OCI-LY7 (cell line): ENCODE measurements around the gene HIVEP3. TPM values are rescaled to one million over a fixed set of nuclear protein-coding genes. Genes with fewer than 3 reads are reported as not detected.

Source experiments
- BruUV-seq: library from RNA; stranded (reverse); fragments of 400-500 nt; replicated peaks from 2 replicates; lab custom pipeline; 2021; lab: Mats Ljungman, UMichigan
- CTCF ChIA-PET: fragments of 300-600 bp; sonication (Branson Sonifier 250); formaldehyde crosslinking; loops from one replicate; lab custom pipeline; 2022; ENCODE audit warnings: antibody characterized with exemption; ENCODE audit not compliant: unreplicated experiment; lab: Charles Lee
- POLR2A ChIA-PET: fragments of 300-600 bp; sonication (Branson Sonifier 250); formaldehyde crosslinking; loops from one replicate; lab custom pipeline; 2022; ENCODE audit warnings: antibody characterized with exemption; lab: Charles Lee
- DNase-seq: peaks from one replicate; pipeline ENCODE4 v3.0.0-alpha.2; 2015; ENCODE audit warnings: low spot score
- H2AFZ ChIP-seq: fragments of 200-600 bp; sonication (generic), shearing (Covaris generic); 2 replicates; pipeline ENCODE4 v1.6.1; 2014; ENCODE audit warnings: mild to moderate bottlenecking, antibody characterized with exemption, low read length, moderate library complexity
- H3K27ac ChIP-seq: fragments of 200-600 bp; sonication (generic); 2 replicates; pipeline ENCODE4 v1.5.1; 2014; ENCODE audit warnings: mixed run types, low read depth, mild to moderate bottlenecking, moderate library complexity, low read length, inconsistent platforms; ENCODE audit not compliant: poor library complexity, severe bottlenecking
- H3K36me3 ChIP-seq: fragments of 200-600 bp; sonication (generic); 2 replicates; pipeline ENCODE4 v1.6.1; 2014; ENCODE audit warnings: mild to moderate bottlenecking, antibody characterized with exemption, low read length, moderate library complexity, mixed read lengths; ENCODE audit not compliant: insufficient read depth
- H3K4me1 ChIP-seq: fragments of 200-600 bp; sonication (generic); 2 replicates; pipeline ENCODE4 v1.5.1; 2014; ENCODE audit warnings: mild to moderate bottlenecking, low read length; ENCODE audit not compliant: insufficient read depth, poor library complexity, severe bottlenecking
- H3K4me2 ChIP-seq: fragments of 200-600 bp; sonication (generic); 2 replicates; pipeline ENCODE4 v1.6.1; 2014; ENCODE audit warnings: mild to moderate bottlenecking, low read length
- H3K4me3 ChIP-seq: fragments of 200-600 bp; sonication (generic); 2 replicates; pipeline ENCODE4 v1.5.1; 2014; ENCODE audit warnings: mild to moderate bottlenecking, low read depth, low read length; ENCODE audit not compliant: poor library complexity, severe bottlenecking
- H3K79me2 ChIP-seq: fragments of 200-600 bp; sonication (generic); 2 replicates; pipeline ENCODE4 v1.6.1; 2016; ENCODE audit warnings: low read depth, mild to moderate bottlenecking, low read length, moderate library complexity, mixed read lengths; ENCODE audit not compliant: insufficient read depth
- H3K9me2 ChIP-seq: fragments of 200-600 bp; sonication (generic); 2 replicates; pipeline ENCODE4 v1.6.1; 2016; ENCODE audit warnings: mild to moderate bottlenecking, low read length, mixed read lengths; ENCODE audit not compliant: insufficient read depth
- H3K9me3 ChIP-seq: fragments of 200-600 bp; sonication (generic); 2 replicates; pipeline ENCODE4 v1.6.1; 2014; ENCODE audit warnings: mild to moderate bottlenecking, mixed run types, low read length, mixed read lengths
- H4K20me1 ChIP-seq: fragments of 200-600 bp; sonication (generic); 2 replicates; pipeline ENCODE4 v1.6.1; 2014; ENCODE audit warnings: mild to moderate bottlenecking, antibody characterized with exemption, low read length, moderate library complexity, mixed read lengths; ENCODE audit not compliant: insufficient read depth
- CTCF ChIP-seq: fragments of 200-600 bp; sonication (generic); conservative IDR thresholded peaks from 2 replicates; pipeline ENCODE4 v1.5.1; 2014; ENCODE audit warnings: mild to moderate bottlenecking, antibody characterized with exemption, low read length, moderate library complexity, mixed read lengths
- EZH2phosphoT487 ChIP-seq: fragments of 200-600 bp; sonication (generic); IDR thresholded peaks from 2 replicates; pipeline ENCODE4 v1.6.1; 2018; ENCODE audit warnings: low read depth, borderline replicate concordance, mild to moderate bottlenecking, mixed run types, antibody characterized with exemption, low read length, moderate library complexity, mixed read lengths
- intact Hi-C: fragments of 100-400 bp; cut with micrococcal nuclease; formaldehyde crosslinking; loops from one replicate; pipeline ENCODE4 v1.10.0; 2022; ENCODE audit not compliant: unreplicated experiment
- total RNA-seq, 2 experiments: library from RNA; depleted of rRNA in 1 of 2; stranded (reverse); fragments of >200 nt in 1 of 2; shearing (Covaris generic) in 1 of 2; gene quantifications; 2 replicates each; pipeline ENCODE4 v1.2.3, GENCODE V29; 2014 to 2022

The HIVEP3 gene
- total RNA-seq, 2 experiments from 2014 or later: 0.53 to 0.60 TPM

GRCh38 chr1:41539418-41539805, 379.3 kb downstream of the HIVEP3 start:
- ChIA-PET CTCF (no interaction called here), POLR2A (no interaction called here)

GRCh38 chr1:41538741-41539417, 379.8 kb downstream of the HIVEP3 start:
- no peak for TF ChIP-seq EZH2phosphoT487
- no peak for TF ChIP-seq CTCF
- Histone ChIP-seq H3K79me2 (no peaks in the 10 kb centered on the region), H3K4me3 (no peak overlapping the region), H3K36me3 (no peaks in the 10 kb centered on the region), H4K20me1 (no peaks in the 10 kb centered on the region), H3K9me3 (no peaks in the 10 kb centered on the region), H3K4me2 (no peak overlapping the region), H3K4me1 (peaks cover 16% of the 10 kb centered on the region), H3K27ac (no peak overlapping the region), H3K9me2 (no peaks in the 10 kb centered on the region), H2AFZ (no peak overlapping the region)
- intact Hi-C loops: no loop called here
- ChIA-PET CTCF (no interaction called here), POLR2A (no interaction called here)
- DNase-seq: no peak
- BruUV-seq: no TSS peak

More at GRCh38 chr1:41539418-41539805, 379.3 kb downstream of the HIVEP3 start:
- Histone ChIP-seq H4K20me1 (no peaks in the 10 kb centered on the region), H3K36me3 (no peaks in the 10 kb centered on the region), H3K4me2 (no peak overlapping the region), H3K9me3 (no peaks in the 10 kb centered on the region), H3K79me2 (no peaks in the 10 kb centered on the region), H3K27ac (no peak overlapping the region), H2AFZ (no peak overlapping the region), H3K4me3 (no peak overlapping the region), H3K4me1 (peaks cover 16% of the 10 kb centered on the region), H3K9me2 (no peaks in the 10 kb centered on the region)
- TF ChIP-seq CTCF (no peak), EZH2phosphoT487 (no peak)
- BruUV-seq: no TSS peak
- intact Hi-C loops: no loop called here
- DNase-seq: no peak

- H3K4me1 ChIP-seq: peaks cover 16% of the 10 kb centered on the region
- TF ChIP-seq EZH2phosphoT487 (no peak), CTCF (no peak)
- no peak for DNase-seq
- H3K79me2 ChIP-seq: no peaks in the 10 kb centered on the region
- H4K20me1 ChIP-seq: no peaks in the 10 kb centered on the region
- H3K36me3 ChIP-seq: no peaks in the 10 kb centered on the region
- H3K9me3 ChIP-seq: no peaks in the 10 kb centered on the region
- no TSS peak for BruUV-seq
- no peak overlapping the region for H3K4me3 ChIP-seq
- intact Hi-C loops: no loop called here
- POLR2A ChIA-PET: no interaction called here
- H3K9me2 ChIP-seq: no peaks in the 10 kb centered on the region
- CTCF ChIA-PET: no interaction called here
- 0 out of 2 replicates have a peak overlapping the region, but pooled peaks have one; percentile 41 for H2AFZ ChIP-seq
- no peak overlapping the region for H3K27ac ChIP-seq
- peak overlapping the region; percentile 80 for H3K4me2 ChIP-seq
Observed at GRCh38 chr1:41537788-41538351, 380.9 kb downstream of the HIVEP3 start.
